GM12801 (cell line): ENCODE results near the gene LHX8.

Source experiments
- TF ChIP-seq, protein P1 (sequence below): IDR thresholded peaks from one replicate; pipeline ENCODE4 v1.5.1; 2011; ENCODE audit warnings: control low read depth; ENCODE audit not compliant: insufficient read length; ENCODE audit errors: extremely low read depth

LHX8 gene

DNA sequence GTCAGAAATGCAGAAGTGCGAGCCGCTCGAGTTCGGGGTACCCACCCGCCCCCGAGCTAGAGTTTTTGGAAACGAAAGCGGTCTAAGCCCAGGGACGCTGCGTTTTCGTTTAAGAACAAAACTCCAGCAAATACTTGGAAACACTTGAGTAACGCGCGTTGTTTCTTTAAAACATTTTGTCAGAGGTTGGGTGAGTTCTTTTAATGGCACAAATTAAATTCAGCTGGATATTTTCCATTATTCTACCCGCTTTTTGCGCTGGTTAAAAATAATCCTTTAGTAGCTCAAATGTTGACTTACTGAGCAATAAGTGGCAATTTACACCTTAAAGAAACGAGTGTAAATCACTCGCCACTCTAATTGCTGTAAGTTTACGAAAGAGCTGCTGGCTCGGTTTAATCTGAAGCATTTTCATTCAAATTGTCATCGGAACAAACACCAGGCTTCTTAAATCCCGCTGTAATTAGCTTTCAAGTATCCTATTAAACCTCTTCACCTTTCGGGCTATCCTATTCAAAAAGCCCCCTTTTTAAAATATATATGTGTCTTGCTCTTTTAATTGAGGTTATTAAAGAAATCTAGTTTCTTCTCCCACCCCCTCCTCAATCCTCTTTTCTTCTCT lies 1.5 kb downstream of the LHX8 start:
- TF ChIP-seq, protein P1, sequence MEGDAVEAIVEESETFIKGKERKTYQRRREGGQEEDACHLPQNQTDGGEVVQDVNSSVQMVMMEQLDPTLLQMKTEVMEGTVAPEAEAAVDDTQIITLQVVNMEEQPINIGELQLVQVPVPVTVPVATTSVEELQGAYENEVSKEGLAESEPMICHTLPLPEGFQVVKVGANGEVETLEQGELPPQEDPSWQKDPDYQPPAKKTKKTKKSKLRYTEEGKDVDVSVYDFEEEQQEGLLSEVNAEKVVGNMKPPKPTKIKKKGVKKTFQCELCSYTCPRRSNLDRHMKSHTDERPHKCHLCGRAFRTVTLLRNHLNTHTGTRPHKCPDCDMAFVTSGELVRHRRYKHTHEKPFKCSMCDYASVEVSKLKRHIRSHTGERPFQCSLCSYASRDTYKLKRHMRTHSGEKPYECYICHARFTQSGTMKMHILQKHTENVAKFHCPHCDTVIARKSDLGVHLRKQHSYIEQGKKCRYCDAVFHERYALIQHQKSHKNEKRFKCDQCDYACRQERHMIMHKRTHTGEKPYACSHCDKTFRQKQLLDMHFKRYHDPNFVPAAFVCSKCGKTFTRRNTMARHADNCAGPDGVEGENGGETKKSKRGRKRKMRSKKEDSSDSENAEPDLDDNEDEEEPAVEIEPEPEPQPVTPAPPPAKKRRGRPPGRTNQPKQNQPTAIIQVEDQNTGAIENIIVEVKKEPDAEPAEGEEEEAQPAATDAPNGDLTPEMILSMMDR, result no peak

DNA sequence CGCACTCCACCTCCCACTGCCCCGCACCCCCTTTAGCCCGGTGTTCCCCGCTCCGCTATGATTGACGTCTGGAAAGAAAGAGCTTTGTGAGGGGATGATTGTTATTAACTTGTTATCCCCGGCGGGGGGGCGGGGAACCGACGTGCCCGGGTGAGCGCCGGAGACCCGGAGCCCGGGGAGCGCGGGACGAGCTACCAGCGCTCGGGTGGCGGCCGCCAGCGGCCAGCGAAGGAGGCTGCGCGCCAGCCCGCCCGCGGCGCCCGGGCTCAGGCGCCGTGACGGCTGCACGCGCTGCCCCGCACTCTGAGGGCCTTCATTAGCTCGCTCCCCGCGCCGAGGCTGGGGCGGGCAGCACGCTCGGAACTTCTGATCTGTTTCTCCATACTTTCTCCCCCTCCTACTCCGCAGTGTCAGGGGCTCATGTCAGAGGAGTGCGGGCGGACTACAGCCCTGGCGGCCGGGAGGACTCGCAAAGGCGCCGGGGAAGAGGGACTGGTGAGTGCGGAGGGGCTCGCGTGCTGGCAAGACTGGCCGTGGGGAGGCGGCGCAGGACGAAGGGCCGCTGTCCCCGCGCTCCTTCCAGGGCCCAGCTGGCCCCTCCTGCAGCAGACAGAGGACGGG lies 2.1 kb downstream of the LHX8 start:
- TF ChIP-seq, protein P1, result no peak

GRCh38 chr1:75136921-75137641 lies 2.9 kb downstream of the LHX8 start:
- TF ChIP-seq, protein P1, result no peak

- TF ChIP-seq, protein P1, result no peak
Observed at GRCh38 chr1:75152092-75152491, 17.9 kb downstream of the LHX8 start.

GRCh38 chr1:75159154-75159553 lies 25.0 kb downstream of the LHX8 start:
- TF ChIP-seq, protein P1, result no peak

DNA sequence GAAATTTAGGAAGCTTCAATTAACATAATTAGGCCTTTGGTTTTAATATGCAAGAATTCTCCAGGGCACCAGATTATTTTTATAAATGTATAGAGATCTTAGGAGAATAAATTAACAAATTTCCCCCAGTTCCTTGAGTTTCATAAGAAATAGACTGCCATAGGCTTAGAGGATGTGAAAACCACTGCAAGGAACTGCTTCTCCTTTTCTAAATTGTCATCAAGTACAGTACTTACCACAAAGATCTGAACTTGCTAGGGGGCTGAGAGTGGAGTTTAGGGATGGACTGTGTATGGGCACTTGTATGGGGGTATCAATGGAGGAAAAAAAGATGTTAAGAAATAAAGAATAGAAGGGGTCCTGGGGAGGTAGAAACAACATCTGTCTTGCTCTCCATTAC lies 31.1 kb downstream of the LHX8 start:
- TF ChIP-seq, protein P1, result no peak

DNA sequence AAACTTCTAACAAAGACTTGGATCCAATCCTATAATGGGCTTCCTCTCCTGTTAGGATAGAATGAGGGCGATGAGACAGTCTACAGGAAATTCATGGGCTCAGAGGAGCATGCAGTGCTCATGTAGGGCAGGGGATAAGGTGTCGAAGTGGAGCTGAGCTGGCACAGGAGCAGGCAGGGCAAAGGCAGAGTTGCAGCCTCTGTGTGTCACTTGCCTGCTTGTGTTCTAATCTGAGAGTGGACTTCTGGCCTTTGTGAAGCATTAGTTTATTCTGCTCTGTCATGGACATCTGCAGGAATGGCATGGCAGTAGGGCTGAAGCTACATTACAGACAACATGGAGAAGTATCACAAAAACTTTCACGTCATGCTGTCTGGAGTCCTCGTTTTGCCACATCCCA lies 32.6 kb downstream of the LHX8 start:
- TF ChIP-seq, protein P1, result no peak
